ENCODE measurements around the gene ELOVL3. TPM values are rescaled to one million over a fixed set of nuclear protein-coding genes. Genes with fewer than 3 reads are reported as not detected.

The ELOVL3 gene
- total and polyA plus RNA-seq, 9 donors: 0.35 to 1.1 (median 0.57) TPM

DNA sequence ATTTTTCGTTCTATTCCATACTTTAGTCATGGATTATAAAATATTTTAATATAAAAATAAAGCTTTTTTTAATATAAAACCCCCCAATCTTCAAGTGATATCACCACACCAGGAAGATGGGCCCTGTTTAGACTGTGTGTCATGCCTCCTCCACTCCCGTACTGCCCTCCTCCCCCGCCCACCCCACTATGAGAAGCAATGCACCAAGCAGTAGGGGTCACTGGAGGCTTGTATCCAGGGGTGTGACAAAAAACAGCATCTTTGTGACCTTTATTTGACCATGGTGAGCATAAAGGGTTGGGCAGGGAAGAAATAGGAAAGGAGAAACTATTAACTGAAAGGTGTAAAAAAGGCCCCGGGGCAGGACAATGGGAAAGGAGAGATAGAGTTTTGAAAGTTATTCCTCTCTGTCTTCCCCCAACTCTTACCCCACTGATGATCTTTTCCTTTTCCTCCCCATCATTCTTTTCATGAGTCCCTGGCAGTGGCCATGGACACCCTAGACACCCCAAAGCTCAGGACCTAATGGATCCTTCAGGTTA, 11.7 kb downstream of the ELOVL3 start:
- peaks cover 55% of the 10 kb centered on the region for H3K27me3 ChIP-seq (ENCODE audit: control insufficient read depth, insufficient read depth, low read length)
- H3K9me3 ChIP-seq (replicated peaks; ENCODE audit: control insufficient read depth, low read depth, low read length): no peaks in the 10 kb centered on the region
- no peak for DNase-seq
- H3K36me3 ChIP-seq (ENCODE audit: control insufficient read depth, insufficient read depth, low read length): peaks cover 5% of the 10 kb centered on the region
- no peak overlapping the region for H3K4me3 ChIP-seq (ENCODE audit: low read length)
- WGBS (ENCODE audit: insufficient coverage): no CpG with 5 or more reads among the region's 4 CpGs
- no peak overlapping the region for H3K27ac ChIP-seq (ENCODE audit: low read length)
- peaks cover 74% of the 10 kb centered on the region for H3K4me1 ChIP-seq (ENCODE audit: control insufficient read depth, insufficient read depth, low read length)

DNA sequence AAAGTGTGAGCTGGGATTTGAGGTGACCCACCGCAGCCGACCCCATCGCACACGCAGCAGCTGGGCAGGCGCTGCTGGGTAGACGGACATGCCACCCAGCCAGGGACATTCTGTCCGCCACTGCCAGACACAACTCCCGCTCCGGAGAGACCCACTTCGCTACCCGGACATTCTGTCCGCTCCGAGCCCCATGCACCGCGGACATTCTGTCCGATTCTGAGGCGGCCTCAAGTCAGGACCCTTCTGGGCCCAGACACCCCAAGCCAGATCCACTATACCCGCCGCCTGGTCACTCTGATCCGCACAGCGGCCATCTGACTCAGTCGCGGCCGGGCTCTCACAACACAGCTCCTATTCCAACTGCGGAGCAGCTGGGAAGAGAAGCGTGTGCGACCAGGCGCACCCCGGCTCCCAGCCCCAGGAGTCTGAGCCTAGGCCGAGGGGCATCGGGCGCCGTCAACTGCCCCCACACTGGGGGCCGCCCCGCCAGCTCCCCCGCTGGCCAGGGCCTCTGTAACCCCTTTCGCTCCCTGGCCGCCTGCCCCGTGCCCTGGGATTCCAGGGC, 14.4 kb downstream of the ELOVL3 start:
- Histone ChIP-seq H3K36me3 (ENCODE audit: control insufficient read depth, insufficient read depth, low read length) (peaks cover 5% of the 10 kb centered on the region), H3K4me3 (ENCODE audit: low read length) (peak overlapping the region; percentile 72), H3K27me3 (ENCODE audit: control insufficient read depth, insufficient read depth, low read length) (peaks cover 36% of the 10 kb centered on the region), H3K4me1 (ENCODE audit: control insufficient read depth, insufficient read depth, low read length) (peaks cover 63% of the 10 kb centered on the region), H3K9me3 (replicated peaks; ENCODE audit: control insufficient read depth, low read depth, low read length) (no peaks in the 10 kb centered on the region), H3K27ac (ENCODE audit: low read length) (peak overlapping the region; percentile 87)
- DNase-seq: no peak
- 9% methylated on average over 39 of the region's 39 CpGs for WGBS (ENCODE audit: insufficient coverage)

DNA sequence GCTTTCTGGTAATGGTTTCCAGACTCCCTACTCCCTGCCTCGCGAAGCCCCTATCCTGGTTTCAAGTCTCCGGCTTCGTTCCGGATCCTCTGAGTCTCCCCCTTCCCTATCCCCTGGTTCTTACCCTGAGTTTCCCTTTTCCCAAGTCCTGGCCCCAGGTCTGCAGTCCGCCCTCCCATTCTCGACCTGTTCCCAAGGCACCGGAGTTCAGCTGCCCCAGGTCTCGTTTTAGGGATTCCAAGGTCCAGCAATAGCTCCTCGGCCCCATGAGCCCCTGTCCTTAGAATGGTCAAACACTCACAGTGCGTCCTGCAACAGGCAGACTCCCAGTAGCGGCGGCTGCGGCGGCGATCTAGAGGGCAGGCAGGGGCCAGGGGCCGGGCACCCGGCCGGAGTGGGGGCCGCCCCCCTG, 14.9 kb downstream of the ELOVL3 start:
- no peaks in the 10 kb centered on the region for H3K9me3 ChIP-seq (replicated peaks; ENCODE audit: control insufficient read depth, low read depth, low read length)
- peak overlapping the region; percentile 87 for H3K27ac ChIP-seq (ENCODE audit: low read length)
- peaks cover 32% of the 10 kb centered on the region for H3K27me3 ChIP-seq (ENCODE audit: control insufficient read depth, insufficient read depth, low read length)
- H3K36me3 ChIP-seq (ENCODE audit: control insufficient read depth, insufficient read depth, low read length): peaks cover 5% of the 10 kb centered on the region
- H3K4me3 ChIP-seq (ENCODE audit: low read length): peak overlapping the region; percentile 72
- DNase-seq: no peak
- 0% methylated on average over 20 of the region's 20 CpGs for WGBS (ENCODE audit: insufficient coverage)
- H3K4me1 ChIP-seq (ENCODE audit: control insufficient read depth, insufficient read depth, low read length): peaks cover 58% of the 10 kb centered on the region

DNA sequence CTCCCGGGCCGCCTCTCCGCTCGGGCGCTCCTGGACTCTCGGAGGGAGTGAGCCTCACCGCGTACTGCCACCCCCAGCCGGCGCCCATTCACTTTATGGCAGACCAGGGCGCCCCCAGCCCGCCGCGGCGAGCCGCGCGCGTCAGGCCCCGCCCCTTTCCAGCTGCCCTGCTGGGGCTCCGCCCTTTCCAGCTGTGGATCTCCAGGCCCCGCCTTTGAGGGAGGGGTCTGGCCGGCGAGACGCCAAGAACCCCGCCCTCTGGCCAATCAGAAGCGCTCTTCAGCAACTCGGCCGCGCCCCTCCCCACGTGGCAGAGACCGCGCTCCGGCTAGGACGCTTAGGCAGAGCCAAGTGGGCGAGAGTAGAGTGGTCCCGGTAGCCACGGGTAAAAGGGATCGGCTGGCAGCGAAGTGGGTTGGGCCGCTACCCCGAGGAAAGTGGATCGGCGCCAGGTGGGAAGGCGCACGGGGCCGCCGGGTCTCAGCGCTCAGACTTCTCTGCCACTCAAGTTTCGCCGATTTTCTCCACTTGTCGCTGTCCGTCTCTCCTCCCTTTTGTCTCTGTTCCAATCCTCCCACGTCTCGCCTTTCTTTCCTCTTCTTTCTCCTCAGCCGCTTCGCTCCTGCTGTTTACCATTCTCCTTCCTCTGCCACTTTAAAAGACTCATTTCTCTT, 15.5 kb downstream of the ELOVL3 start, which contains the start of gene PITX3:
TSS of gene PITX3 (minus strand) at position 69 of the 674 bp plus-strand sequence. CDS start 9,432 bp downstream, outside the sequence.
- H3K27me3 ChIP-seq (ENCODE audit: control insufficient read depth, insufficient read depth, low read length): peaks cover 27% of the 10 kb centered on the region
- no peaks in the 10 kb centered on the region for H3K9me3 ChIP-seq (replicated peaks; ENCODE audit: control insufficient read depth, low read depth, low read length)
- H3K4me1 ChIP-seq (ENCODE audit: control insufficient read depth, insufficient read depth, low read length): peaks cover 53% of the 10 kb centered on the region
- H3K4me3 ChIP-seq (ENCODE audit: low read length): peak within 1 kb of the TSS; percentile 72
- peak within 1 kb of the TSS; percentile 96 for H3K27ac ChIP-seq (ENCODE audit: low read length)
- 0% methylated on average over 57 of the region's 57 CpGs for WGBS (ENCODE audit: insufficient coverage)
- peaks cover 5% of the 10 kb centered on the region for H3K36me3 ChIP-seq (ENCODE audit: control insufficient read depth, insufficient read depth, low read length)
- peak; percentile 99 for DNase-seq

DNA sequence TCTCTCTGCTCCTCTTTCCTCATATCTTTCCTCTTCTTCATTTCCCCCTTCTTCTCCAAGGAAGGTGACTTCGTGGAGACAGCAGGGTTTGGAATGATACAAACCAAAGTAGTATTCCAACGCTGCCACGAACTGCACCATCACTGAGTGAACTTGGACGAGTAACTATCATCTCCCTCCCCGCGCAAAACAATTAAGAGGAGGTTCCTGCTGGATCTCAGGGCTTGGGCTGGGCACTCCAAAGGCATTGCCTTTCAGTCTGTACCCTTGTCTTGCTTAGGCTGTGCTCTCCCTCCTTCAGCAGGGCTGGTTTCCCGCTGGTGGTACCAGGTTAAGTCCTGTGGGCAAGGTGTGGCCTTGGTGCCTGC, 16.0 kb downstream of the ELOVL3 start:
- Histone ChIP-seq H3K27ac (ENCODE audit: low read length) (peak overlapping the region; percentile 96), H3K4me1 (ENCODE audit: control insufficient read depth, insufficient read depth, low read length) (peaks cover 51% of the 10 kb centered on the region), H3K4me3 (ENCODE audit: low read length) (peak overlapping the region; percentile 72), H3K36me3 (ENCODE audit: control insufficient read depth, insufficient read depth, low read length) (peaks cover 3% of the 10 kb centered on the region), H3K9me3 (replicated peaks; ENCODE audit: control insufficient read depth, low read depth, low read length) (no peaks in the 10 kb centered on the region), H3K27me3 (ENCODE audit: control insufficient read depth, insufficient read depth, low read length) (peaks cover 27% of the 10 kb centered on the region)
- no peak for DNase-seq
- 7% methylated on average over 3 of the region's 7 CpGs for WGBS (ENCODE audit: insufficient coverage)

DNA sequence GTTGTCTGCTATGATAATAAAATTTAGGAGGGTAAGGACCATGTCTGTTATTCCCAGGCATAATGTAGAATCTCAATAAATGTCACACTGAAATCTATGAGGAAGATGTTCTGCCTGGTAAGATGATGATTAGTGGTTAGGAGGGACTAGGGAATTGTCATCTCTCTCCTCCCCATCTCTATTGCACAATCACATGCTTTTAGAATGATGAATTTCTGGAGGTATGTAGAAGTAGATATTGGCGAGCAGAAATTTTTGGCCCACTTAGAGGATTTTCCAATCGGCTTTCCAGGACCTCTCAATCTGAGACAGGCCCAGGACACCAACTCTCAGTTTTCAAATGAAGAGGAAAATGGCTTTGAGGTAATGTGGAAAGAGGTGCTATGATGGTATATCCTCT, 17.2 kb downstream of the ELOVL3 start:
- H3K36me3 ChIP-seq (ENCODE audit: control insufficient read depth, insufficient read depth, low read length): peaks cover 6% of the 10 kb centered on the region
- peak; percentile 52 for DNase-seq
- no CpG with 5 or more reads among the region's 2 CpGs for WGBS (ENCODE audit: insufficient coverage)
- H3K27me3 ChIP-seq (ENCODE audit: control insufficient read depth, insufficient read depth, low read length): peaks cover 25% of the 10 kb centered on the region
- no peak overlapping the region for H3K4me3 ChIP-seq (ENCODE audit: low read length)
- peaks cover 51% of the 10 kb centered on the region for H3K4me1 ChIP-seq (ENCODE audit: control insufficient read depth, insufficient read depth, low read length)
- no peaks in the 10 kb centered on the region for H3K9me3 ChIP-seq (replicated peaks; ENCODE audit: control insufficient read depth, low read depth, low read length)
- no peak overlapping the region for H3K27ac ChIP-seq (ENCODE audit: low read length)

DNA sequence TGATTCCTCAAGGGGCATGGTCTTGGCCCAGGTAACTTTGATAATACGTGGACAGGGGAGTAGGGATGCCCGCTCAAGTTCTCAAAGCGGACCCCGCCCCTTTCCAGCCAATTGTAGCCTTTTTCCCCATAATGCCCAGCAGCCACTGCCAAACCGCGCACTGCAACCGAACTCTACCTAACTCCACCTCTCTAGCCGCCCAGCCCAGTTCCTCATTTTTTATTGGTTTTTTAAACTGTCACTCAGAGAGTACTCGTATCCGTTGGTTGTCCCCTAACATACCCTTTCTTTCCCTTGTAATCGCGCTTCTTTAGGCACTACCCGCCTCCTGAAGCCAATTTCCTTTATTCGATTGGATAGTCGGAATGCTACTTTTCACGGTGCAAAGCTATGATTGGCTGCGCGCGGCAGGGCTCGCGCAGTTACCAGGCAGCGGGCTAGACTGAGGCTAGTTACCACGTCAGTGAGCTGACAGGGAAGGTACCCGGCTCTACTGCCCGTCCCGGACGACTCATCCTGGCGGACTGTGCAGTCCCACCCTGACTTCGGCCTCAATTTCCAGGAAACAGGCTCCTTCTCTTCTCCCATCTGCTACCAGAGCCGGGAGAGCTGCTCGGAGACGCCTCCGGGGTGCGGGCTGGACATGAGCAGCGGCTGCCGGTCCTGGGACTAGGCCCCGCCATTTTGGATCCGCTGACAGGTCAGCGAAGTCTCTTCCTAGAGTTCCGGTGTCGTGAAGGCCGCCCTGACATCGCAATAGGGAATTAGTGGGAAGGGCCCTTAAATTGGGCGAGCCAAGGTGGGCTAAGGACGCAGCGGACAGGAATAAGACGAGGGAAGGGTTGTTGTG, 19.2 kb downstream of the ELOVL3 start, which contains the start of gene GBF1:
TSS of gene GBF1 (plus strand) at position 451 of the 850 bp plus-strand sequence. CDS start 13,407 bp downstream, outside the sequence.
- Histone ChIP-seq H3K9me3 (replicated peaks; ENCODE audit: control insufficient read depth, low read depth, low read length) (no peaks in the 10 kb centered on the region), H3K27me3 (ENCODE audit: control insufficient read depth, insufficient read depth, low read length) (peaks cover 9% of the 10 kb centered on the region), H3K4me1 (ENCODE audit: control insufficient read depth, insufficient read depth, low read length) (peaks cover 37% of the 10 kb centered on the region), H3K27ac (ENCODE audit: low read length) (peak within 1 kb of the TSS; percentile 96), H3K36me3 (ENCODE audit: control insufficient read depth, insufficient read depth, low read length) (peaks cover 12% of the 10 kb centered on the region), H3K4me3 (ENCODE audit: low read length) (peak within 1 kb of the TSS; percentile 89)
- DNase-seq: peak; percentile 100
- under 1% methylated on average over 46 of the region's 47 CpGs for WGBS (ENCODE audit: insufficient coverage)

DNA sequence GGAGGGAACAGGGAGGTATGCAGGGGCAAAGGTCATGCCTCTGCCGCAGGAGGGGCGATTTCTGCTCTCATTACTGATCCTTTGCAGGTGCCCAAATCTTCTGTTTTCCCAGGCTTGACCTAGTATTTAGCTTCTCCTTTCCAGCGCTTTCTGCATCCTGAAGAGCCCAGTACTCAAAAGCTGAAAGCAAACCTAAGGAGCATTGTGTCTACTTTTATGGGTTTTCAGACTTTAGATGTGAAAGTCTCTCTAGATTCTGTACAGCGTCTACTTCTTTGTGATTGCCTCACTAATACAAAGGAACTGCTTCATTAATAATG, 19.8 kb downstream of the ELOVL3 start:
- H3K27ac ChIP-seq (ENCODE audit: low read length): peak overlapping the region; percentile 96
- H3K4me1 ChIP-seq (ENCODE audit: control insufficient read depth, insufficient read depth, low read length): peaks cover 31% of the 10 kb centered on the region
- no CpG with 5 or more reads among the region's 4 CpGs for WGBS (ENCODE audit: insufficient coverage)

DNA sequence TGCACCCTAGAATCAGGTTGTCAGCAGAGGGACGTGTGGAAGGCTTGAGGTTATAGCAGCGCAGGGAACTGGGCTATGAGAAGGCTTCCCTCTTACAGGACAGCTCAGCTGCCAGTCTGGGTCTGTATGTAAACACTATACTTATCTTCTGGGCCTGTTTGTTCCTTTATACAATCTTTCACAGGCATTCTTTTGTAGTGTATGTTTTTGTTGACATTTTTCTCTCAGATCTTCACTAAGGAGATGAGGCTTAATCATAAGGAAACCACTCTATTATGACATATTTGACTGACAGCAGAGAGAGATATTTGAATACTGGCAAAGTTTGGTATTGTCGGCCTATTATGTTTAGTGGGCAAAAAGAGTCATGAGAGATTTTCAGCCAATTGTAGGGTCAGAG, 20.2 kb downstream of the ELOVL3 start:
- H3K4me3 ChIP-seq (ENCODE audit: low read length): peak overlapping the region; percentile 89
- peaks cover 12% of the 10 kb centered on the region for H3K36me3 ChIP-seq (ENCODE audit: control insufficient read depth, insufficient read depth, low read length)
- peaks cover 29% of the 10 kb centered on the region for H3K4me1 ChIP-seq (ENCODE audit: control insufficient read depth, insufficient read depth, low read length)
- no peaks in the 10 kb centered on the region for H3K27me3 ChIP-seq (ENCODE audit: control insufficient read depth, insufficient read depth, low read length)
- WGBS (ENCODE audit: insufficient coverage): 20% methylated on average over 1 of the region's 3 CpGs
- no peak for DNase-seq
- H3K27ac ChIP-seq (ENCODE audit: low read length): peak overlapping the region; percentile 96
- H3K9me3 ChIP-seq (replicated peaks; ENCODE audit: control insufficient read depth, low read depth, low read length): no peaks in the 10 kb centered on the region

More for the DNA sequence above, 19.8 kb downstream of the ELOVL3 start:
- Histone ChIP-seq H3K36me3 (ENCODE audit: control insufficient read depth, insufficient read depth, low read length) (peaks cover 12% of the 10 kb centered on the region), H3K4me3 (ENCODE audit: low read length) (peak overlapping the region; percentile 89), H3K27me3 (ENCODE audit: control insufficient read depth, insufficient read depth, low read length) (peaks cover 3% of the 10 kb centered on the region), H3K9me3 (replicated peaks; ENCODE audit: control insufficient read depth, low read depth, low read length) (no peaks in the 10 kb centered on the region)
- no peak for DNase-seq

DNA sequence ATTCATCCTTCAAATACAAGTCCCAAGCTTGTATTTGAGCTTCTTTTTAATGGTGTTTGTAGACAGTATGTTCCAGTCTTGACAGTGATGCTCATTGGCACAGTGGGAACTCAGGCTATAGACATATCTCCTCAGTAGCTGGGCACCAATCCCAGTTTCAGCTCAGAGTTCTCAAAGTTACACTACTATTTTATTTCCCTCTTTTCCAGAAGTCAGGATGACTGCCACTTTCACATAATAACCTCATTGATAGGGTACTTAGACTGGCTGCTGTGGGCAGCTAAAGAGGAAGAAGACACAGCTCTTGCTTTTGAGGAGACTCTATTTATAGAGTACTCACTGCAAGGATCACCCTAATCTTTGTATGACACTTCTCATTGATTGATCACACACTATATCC, 21.6 kb downstream of the ELOVL3 start:
- no peak for DNase-seq
- no peak overlapping the region for H3K27ac ChIP-seq (ENCODE audit: low read length)
- H3K36me3 ChIP-seq (ENCODE audit: control insufficient read depth, insufficient read depth, low read length): peaks cover 14% of the 10 kb centered on the region
- no peaks in the 10 kb centered on the region for H3K27me3 ChIP-seq (ENCODE audit: control insufficient read depth, insufficient read depth, low read length)
- peaks cover 22% of the 10 kb centered on the region for H3K4me1 ChIP-seq (ENCODE audit: control insufficient read depth, insufficient read depth, low read length)
- no peak overlapping the region for H3K4me3 ChIP-seq (ENCODE audit: low read length)
- no peaks in the 10 kb centered on the region for H3K9me3 ChIP-seq (replicated peaks; ENCODE audit: control insufficient read depth, low read depth, low read length)

Measured in muscle of leg (tissue), 11 donors.